Mesothelial cell of epicardium (in vitro differentiated cells): ENCODE results near the gene ULBP1. TPM values are rescaled to one million over a fixed set of nuclear protein-coding genes. Genes with fewer than 3 reads are reported as not detected.
"Not testable (repeated sequence)": the region's sequence is repeated elsewhere in the genome, so short reads cannot be mapped to it uniquely, and the experiment has no call there.

ENCODE experiments used
- DNase-seq, 2 experiments: peaks; one replicate each; pipeline ENCODE4 v3.0.0; 2021; ENCODE audit warnings: low spot score in 2 of 2; ENCODE audit not compliant: unreplicated experiment in 2 of 2
- H3K27ac Mint-ChIP-seq: 2 replicates; pipeline ENCODE4 v1.8.0; 2021; ENCODE audit warnings: mixed read lengths
- H3K27me3 Mint-ChIP-seq: 2 replicates; pipeline ENCODE4 v1.8.0; 2021; ENCODE audit warnings: low read depth, mixed read lengths
- H3K36me3 Mint-ChIP-seq: 2 replicates; pipeline ENCODE4 v1.8.0; 2021; ENCODE audit warnings: mixed read lengths
- H3K4me1 Mint-ChIP-seq: 2 replicates; pipeline ENCODE4 v1.8.0; 2021; ENCODE audit warnings: mixed read lengths
- H3K4me3 Mint-ChIP-seq: 2 replicates; pipeline ENCODE4 v1.8.0; 2021; ENCODE audit warnings: mild to moderate bottlenecking, moderate library complexity, mixed read lengths
- H3K9me3 Mint-ChIP-seq: 2 replicates; pipeline ENCODE4 v1.8.0; 2021; ENCODE audit warnings: mixed read lengths
- CTCF ChIP-seq: fragments of 200-600 bp; sonication (generic); IDR thresholded peaks from one replicate; pipeline ENCODE4 v1.5.0; 2021; ENCODE audit warnings: antibody characterized with exemption; ENCODE audit not compliant: unreplicated experiment
- total RNA-seq: library from RNA; stranded (reverse); gene quantifications from 3 replicates; pipeline ENCODE4 v1.2.1, GENCODE V29; 2021

The ULBP1 gene
- 0.07 to 0.11 TPM (median 0.11 TPM) in 3 replicates for total RNA-seq

GRCh38 chr6:149963462-149964307 is at the start of gene ULBP1:
Gene ULBP1, plus strand, starts transcription at chr6:149963943. Its CDS starts 107 bp downstream, at chr6:149964050.
- H3K9me3 Mint-ChIP-seq = no peaks in the 10 kb centered on the region
- peak within 1 kb of the TSS; percentile 77 for H3K4me3 Mint-ChIP-seq
- H3K27ac Mint-ChIP-seq = peak within 1 kb of the TSS; percentile 12
- H3K27me3 Mint-ChIP-seq = peaks cover 100% of the 10 kb centered on the region
- H3K4me1 Mint-ChIP-seq = peaks cover 18% of the 10 kb centered on the region
- TF ChIP-seq CTCF = no peak
- no peak for DNase-seq
- no peaks in the 10 kb centered on the region for H3K36me3 Mint-ChIP-seq

- Mint-ChIP-seq H3K27ac (no peak overlapping the region), H3K4me1 (no peaks in the 10 kb centered on the region), H3K27me3 (peaks cover 81% of the 10 kb centered on the region), H3K4me3 (no peak overlapping the region), H3K36me3 (no peaks in the 10 kb centered on the region), H3K9me3 (no peaks in the 10 kb centered on the region)
- no peak for DNase-seq
- no peak for TF ChIP-seq CTCF
Observed at GRCh38 chr6:149915970-149916865, 47.5 kb upstream of the ULBP1 start.

- no peak for TF ChIP-seq CTCF
- no peaks in the 10 kb centered on the region for H3K36me3 Mint-ChIP-seq
- no peak overlapping the region for H3K4me3 Mint-ChIP-seq
- DNase-seq = no peak
- peaks cover 86% of the 10 kb centered on the region for H3K27me3 Mint-ChIP-seq
- no peaks in the 10 kb centered on the region for H3K4me1 Mint-ChIP-seq
- H3K27ac Mint-ChIP-seq = no peak overlapping the region
- no peaks in the 10 kb centered on the region for H3K9me3 Mint-ChIP-seq
Observed at GRCh38 chr6:149917679-149918078, 46.1 kb upstream of the ULBP1 start.

- Mint-ChIP-seq H3K27me3 (peaks cover 86% of the 10 kb centered on the region), H3K27ac (no peak overlapping the region), H3K4me1 (peaks cover 6% of the 10 kb centered on the region), H3K36me3 (no peaks in the 10 kb centered on the region), H3K9me3 (no peaks in the 10 kb centered on the region), H3K4me3 (no peak overlapping the region)
- TF ChIP-seq CTCF = no peak
- peak in 1 of 2 experiments; percentile 33 for DNase-seq
Observed at GRCh38 chr6:149918151-149918905, 45.4 kb upstream of the ULBP1 start.

- not testable (repeated sequence) for H3K9me3 Mint-ChIP-seq, H3K4me3 Mint-ChIP-seq, H3K36me3 Mint-ChIP-seq, H3K4me1 Mint-ChIP-seq, H3K27ac Mint-ChIP-seq, DNase-seq
- peaks cover 86% of the 10 kb centered on the region for H3K27me3 Mint-ChIP-seq
Observed at GRCh38 chr6:149919126-149919833, 44.5 kb upstream of the ULBP1 start.
